ENCODE results near the gene SAC3D1. TPM values are rescaled to one million over a fixed set of nuclear protein-coding genes. Genes with fewer than 3 reads are reported as not detected.
A peak's percentile ranks its signal among the peaks of the same experiment; 100 is the strongest.

The SAC3D1 gene
- total and polyA plus RNA-seq, 8 donors: 3.5 to 7.3 (median 4.7) TPM

GRCh38 chr11:65008016-65008415 lies 33.0 kb upstream of the SAC3D1 start:
- no peaks in the 10 kb centered on the region for H3K9me3 ChIP-seq
- intact Hi-C loops (cut with DNase I): no loop called here
- 70 to 81% methylated on average over 7 of the region's 7 CpGs for WGBS, 2 donors
- FAIRE-seq: no peak
- DNase-seq: no peak
- H3K36me3 ChIP-seq: no peaks in the 10 kb centered on the region
- TF ChIP-seq CTCF (IDR thresholded peaks at IDR 0.05): no peak
- no peaks in the 10 kb centered on the region for H3K27me3 ChIP-seq
- peaks cover 0 to 2% (median 0%) of the 10 kb centered on the region in 3 donors for H3K4me1 ChIP-seq
- no peak overlapping the region for H3K27ac ChIP-seq
- ATAC-seq: no peak
- no peak overlapping the region for H3K4me3 ChIP-seq

GRCh38 chr11:65008873-65009272 lies 32.1 kb upstream of the SAC3D1 start:
- no peak for ATAC-seq
- intact Hi-C loops (cut with DNase I): no loop called here
- Histone ChIP-seq H3K4me1 (peaks cover 0 to 5% (median 0%) of the 10 kb centered on the region in 3 donors), H3K36me3 (no peaks in the 10 kb centered on the region), H3K27ac (no peak overlapping the region), H3K27me3 (no peaks in the 10 kb centered on the region), H3K4me3 (no peak overlapping the region), H3K9me3 (no peaks in the 10 kb centered on the region)
- no peak for DNase-seq
- 84 to 97% methylated on average over 2 of the region's 2 CpGs for WGBS, 2 donors
- no peak for FAIRE-seq
- no peak for TF ChIP-seq CTCF (IDR thresholded peaks at IDR 0.05)

GRCh38 chr11:65013130-65013887 lies 27.7 kb upstream of the SAC3D1 start:
- no peaks in the 10 kb centered on the region for H3K36me3 ChIP-seq
- H3K4me3 ChIP-seq: peak overlapping the region; percentile 70 to 86 (median 80)
- H3K9me3 ChIP-seq: no peaks in the 10 kb centered on the region
- peak; percentile 82 to 96 (median 90) for ATAC-seq
- peak; percentile 40 to 75 (median 64) for TF ChIP-seq CTCF (IDR thresholded peaks at IDR 0.05)
- intact Hi-C loops (cut with DNase I): loop anchor here in 1 of 3 donors (10.0 kb wide), 1 partner anchor 101 kb away; the partner anchor contains the start of genes TM7SF2 and ZNHIT2
- peaks cover 0 to 9% (median 0%) of the 10 kb centered on the region in 3 donors for H3K4me1 ChIP-seq
- no peaks in the 10 kb centered on the region for H3K27me3 ChIP-seq
- peak overlapping the region; percentile 95 to 99 (median 98) for H3K27ac ChIP-seq
- no peak for FAIRE-seq
- DNase-seq: peak; percentile 83 to 94 (median 90)
- 5% methylated on average over 22 of the region's 22 CpGs for WGBS, 2 donors

GRCh38 chr11:65013888-65014725 lies 26.9 kb upstream of the SAC3D1 start, which contains the start of gene ARL2:
Gene ARL2 (plus strand): TSS chr11:65014160. CDS start chr11:65014208, 48 bp downstream.
- Histone ChIP-seq H3K9me3 (no peaks in the 10 kb centered on the region), H3K36me3 (no peaks in the 10 kb centered on the region), H3K27me3 (no peaks in the 10 kb centered on the region), H3K4me3 (peak within 1 kb of the TSS; percentile 70 to 86 (median 80)), H3K4me1 (peaks cover 0 to 9% (median 0%) of the 10 kb centered on the region in 3 donors), H3K27ac (peak within 1 kb of the TSS; percentile 95 to 99 (median 98))
- peak; percentile 86 to 95 (median 90) for DNase-seq
- FAIRE-seq: no peak
- intact Hi-C loops (cut with DNase I): loop anchor here in 1 of 3 donors (10.0 kb wide), 1 partner anchor 101 kb away; the partner anchor contains the start of genes TM7SF2 and ZNHIT2
- WGBS, 2 donors: 0 to 1% methylated on average over 75 to 96 of the region's 96 CpGs
- ATAC-seq: peak; percentile 87 to 94 (median 90)
- TF ChIP-seq CTCF (IDR thresholded peaks at IDR 0.05): peak; percentile 81 to 90 (median 84)

Measured in pancreas (tissue), 10 donors.